ENCODE results near the gene PRAC1. TPM values are rescaled to one million over a fixed set of nuclear protein-coding genes. Genes with fewer than 3 reads are reported as not detected.
A peak's percentile ranks its signal among the peaks of the same experiment; 100 is the strongest.

The PRAC1 gene
- total and polyA plus RNA-seq, 8 donors, result not detected

DNA sequence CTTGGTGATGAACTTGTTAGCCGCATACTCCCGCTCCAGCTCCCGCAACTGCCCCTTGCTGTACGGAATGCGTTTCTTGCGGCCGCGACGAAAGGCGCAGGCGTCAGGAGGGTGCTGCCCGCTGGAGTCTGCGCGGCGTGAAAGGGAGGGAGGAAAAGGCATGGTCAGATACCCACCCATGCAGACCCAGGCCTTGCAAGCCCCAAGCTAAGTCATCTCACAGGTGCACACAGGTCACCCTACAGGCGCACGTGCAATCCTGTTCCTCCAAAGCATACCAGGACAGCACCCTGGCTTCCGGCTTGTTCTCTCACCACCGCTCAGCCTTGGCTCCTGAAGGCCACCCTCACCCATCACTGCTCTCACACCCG is 4.6 kb upstream of the PRAC1 start:
- Histone ChIP-seq H3K4me1 (peaks cover 0 to 5% (median 0%) of the 10 kb centered on the region in 3 donors), H3K27me3 (peaks cover 8 to 78% (median 24%) of the 10 kb centered on the region in 4 donors), H3K4me3 (no peak overlapping the region), H3K27ac (no peak overlapping the region), H3K36me3 (no peaks in the 10 kb centered on the region), H3K9me3 (no peaks in the 10 kb centered on the region)
- FAIRE-seq (no peak), ATAC-seq (no peak), DNase-seq (no peak)
- TF ChIP-seq CTCF (IDR thresholded peaks at IDR 0.05), result no peak
- WGBS, 2 donors, result 6 to 7% methylated on average over 20 of the region's 20 CpGs
- intact Hi-C loops (cut with DNase I), result loop anchor here in 2 of 3 donors (5.0 to 10.0 kb wide), 3 partner anchors 60 to 308 kb away; no protein-coding TSS in a partner anchor

DNA sequence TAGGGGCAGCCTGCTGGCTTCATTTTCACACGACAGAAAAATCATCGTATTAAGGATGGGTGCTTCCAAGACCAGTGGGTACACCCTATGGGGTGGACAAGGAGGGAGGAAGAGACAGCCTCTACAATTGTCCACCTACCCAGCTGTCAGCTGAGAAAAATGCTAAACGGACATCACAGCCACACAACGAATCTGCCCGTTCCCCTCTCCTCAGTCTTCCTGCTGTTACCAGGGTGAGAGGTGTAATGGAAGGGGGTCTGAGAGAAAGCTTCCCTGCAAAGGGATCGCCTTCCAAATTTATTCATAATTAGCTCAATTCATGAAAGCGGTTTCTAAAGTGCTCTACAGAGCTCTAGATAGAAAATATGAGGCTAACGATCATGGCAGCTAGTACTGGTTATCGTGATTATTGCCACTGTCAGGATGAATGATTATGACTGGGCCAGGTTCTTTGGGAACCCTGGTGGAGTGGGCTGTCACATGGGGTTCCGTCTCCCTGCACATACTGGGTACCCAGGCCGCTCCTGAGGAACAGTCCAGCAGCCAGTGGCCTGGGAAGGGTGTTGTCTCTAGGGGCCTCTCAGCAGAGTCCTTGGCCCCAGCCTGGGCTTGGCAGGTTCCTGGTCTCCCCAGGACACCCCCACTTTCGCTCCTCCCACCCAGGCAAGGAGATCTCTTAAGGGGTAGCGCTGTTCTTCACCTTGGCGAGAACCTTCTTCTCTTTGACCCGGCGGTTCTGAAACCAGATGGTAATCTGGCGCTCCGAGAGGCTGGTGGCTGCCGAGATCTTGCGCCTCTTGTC is 4.0 kb upstream of the PRAC1 start:
- no peak overlapping the region for H3K27ac ChIP-seq
- peaks cover 0 to 5% (median 0%) of the 10 kb centered on the region in 3 donors for H3K4me1 ChIP-seq
- no peak overlapping the region for H3K4me3 ChIP-seq
- DNase-seq (no peak), FAIRE-seq (no peak), ATAC-seq (no peak)
- WGBS, 2 donors, result 12% methylated on average over 20 of the region's 20 CpGs
- intact Hi-C loops (cut with DNase I), result loop anchor here in 2 of 3 donors (5.0 to 10.0 kb wide), 3 partner anchors 61 to 308 kb away; no protein-coding TSS in a partner anchor
- no peaks in the 10 kb centered on the region for H3K9me3 ChIP-seq
- TF ChIP-seq CTCF (IDR thresholded peaks at IDR 0.05), result no peak
- H3K36me3 ChIP-seq, result no peaks in the 10 kb centered on the region
- peaks cover 8 to 81% (median 24%) of the 10 kb centered on the region in 4 donors for H3K27me3 ChIP-seq

- no peak for FAIRE-seq
- no peak for TF ChIP-seq CTCF (IDR thresholded peaks at IDR 0.05)
- no peak overlapping the region for H3K4me3 ChIP-seq
- no peak overlapping the region for H3K27ac ChIP-seq
- intact Hi-C loops (cut with DNase I), result loop anchor here in 2 of 3 donors (5.0 to 10.0 kb wide), 3 partner anchors 62 to 309 kb away; no protein-coding TSS in a partner anchor
- peaks cover 0 to 5% (median 0%) of the 10 kb centered on the region in 3 donors for H3K4me1 ChIP-seq
- no peaks in the 10 kb centered on the region for H3K9me3 ChIP-seq
- no peak for ATAC-seq
- H3K27me3 ChIP-seq, result peaks cover 8 to 80% (median 25%) of the 10 kb centered on the region in 4 donors
- no peak for DNase-seq
- H3K36me3 ChIP-seq, result no peaks in the 10 kb centered on the region
- 6% methylated on average over 38 of the region's 38 CpGs for WGBS, 2 donors
Observed at GRCh38 chr17:48725288-48726064, 3.2 kb upstream of the PRAC1 start.

- intact Hi-C loops (cut with DNase I), result loop anchor here in 2 of 3 donors (5.0 to 10.0 kb wide), 3 partner anchors 62 to 310 kb away; no protein-coding TSS in a partner anchor
- H3K27ac ChIP-seq, result no peak overlapping the region
- no peaks in the 10 kb centered on the region for H3K9me3 ChIP-seq
- no peak for TF ChIP-seq CTCF (IDR thresholded peaks at IDR 0.05)
- WGBS, 2 donors, result 0 to 3% methylated on average over 15 to 16 of the region's 16 CpGs
- no peaks in the 10 kb centered on the region for H3K36me3 ChIP-seq
- peaks cover 0 to 5% (median 0%) of the 10 kb centered on the region in 3 donors for H3K4me1 ChIP-seq
- ATAC-seq (peak in 2 of 4 donors; percentile 8 to 14), FAIRE-seq (no peak), DNase-seq (no peak)
- no peak overlapping the region for H3K4me3 ChIP-seq
- peaks cover 8 to 81% (median 25%) of the 10 kb centered on the region in 4 donors for H3K27me3 ChIP-seq
Observed at GRCh38 chr17:48725004-48725287, 2.6 kb upstream of the PRAC1 start.

All from pancreas (tissue), 10 donors.